ENCODE data around the gene MPPED1. TPM values are rescaled to one million over a fixed set of nuclear protein-coding genes. Genes with fewer than 3 reads are reported as not detected.

Gene MPPED1
- total and polyA plus RNA-seq, 4 donors = 0.89 to 6.5 (median 4.1) TPM

DNA sequence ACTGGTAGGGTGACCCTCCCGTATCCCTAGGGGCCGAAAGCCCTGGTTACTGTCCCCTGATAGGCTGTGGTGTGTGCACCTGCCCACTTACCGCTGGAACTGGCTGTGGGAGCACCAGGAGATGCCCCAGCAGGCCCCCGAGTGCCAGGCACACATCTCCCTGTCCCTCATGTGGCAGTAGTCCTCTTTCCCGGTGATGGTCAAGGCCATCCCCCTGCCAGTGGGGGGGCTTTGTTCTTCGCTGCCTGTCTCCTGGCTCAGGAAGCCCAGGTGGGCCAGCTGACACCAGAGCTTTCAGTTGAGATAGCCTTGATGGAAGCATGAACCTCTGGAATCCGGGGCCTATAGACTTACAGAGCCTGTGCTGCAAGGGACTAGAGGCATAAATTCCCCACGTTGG, 100.5 kb downstream of the MPPED1 start:
- no peaks in the 10 kb centered on the region for H3K27me3 ChIP-seq (ENCODE audit: control insufficient read depth in 4 of 4, insufficient read depth in 4 of 4, low read length in 3 of 4)
- no peak for DNase-seq (ENCODE audit: low spot score)

DNA sequence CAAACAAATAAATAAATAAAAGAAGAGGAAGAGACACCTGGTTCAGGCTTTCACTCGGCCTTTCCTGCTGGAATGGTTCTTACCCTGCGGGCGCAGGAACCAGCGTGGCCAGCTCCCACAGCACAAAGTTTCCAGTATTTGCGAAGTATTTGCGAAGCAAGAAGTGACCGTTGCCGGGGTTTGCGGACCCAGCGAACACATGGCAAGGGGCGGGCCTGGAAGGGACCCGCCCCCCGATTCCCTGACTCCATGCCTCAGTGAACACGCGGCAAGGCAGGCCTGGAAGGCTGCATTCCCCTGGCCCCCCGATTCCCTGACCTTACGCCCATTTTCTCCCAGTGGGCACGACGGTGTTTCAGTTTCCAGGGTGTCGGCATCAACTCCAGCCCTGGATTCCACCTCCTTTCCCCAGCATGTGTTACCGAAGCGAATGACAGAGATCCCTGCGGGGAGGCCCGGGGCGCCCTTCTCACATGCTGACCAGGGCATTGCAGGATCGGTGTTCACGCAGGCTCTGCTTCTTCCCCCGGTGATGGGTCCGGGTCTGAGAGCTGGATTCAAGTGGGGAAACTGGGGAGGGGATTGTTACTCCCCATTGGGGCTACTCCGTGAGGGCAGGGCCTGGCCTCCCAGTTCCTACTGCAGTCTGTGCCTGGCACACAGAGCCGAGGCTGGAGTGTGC, 102.8 kb downstream of the MPPED1 start:
- Histone ChIP-seq H3K4me3 (ENCODE audit: low read depth in 1 of 3, low read length in 3 of 3) (no peak overlapping the region), H3K36me3 (ENCODE audit: control insufficient read depth in 4 of 4, insufficient read depth in 3 of 4, low read depth in 1 of 4, low read length in 3 of 4) (no peaks in the 10 kb centered on the region), H3K27ac (ENCODE audit: low read depth in 1 of 2, low read length in 2 of 2) (no peak overlapping the region), H3K9me3 (ENCODE audit: control insufficient read depth in 4 of 4, low read length in 3 of 4) (no peaks in the 10 kb centered on the region), H3K27me3 (ENCODE audit: control insufficient read depth in 4 of 4, insufficient read depth in 4 of 4, low read length in 3 of 4) (no peaks in the 10 kb centered on the region), H3K4me1 (ENCODE audit: control insufficient read depth in 4 of 4, insufficient read depth in 4 of 4, low read length in 3 of 4) (no peaks in the 10 kb centered on the region), H3K9ac (ENCODE audit: low read depth in 1 of 2, low read length in 2 of 2) (no peak overlapping the region)
- TF ChIP-seq, protein P1, sequence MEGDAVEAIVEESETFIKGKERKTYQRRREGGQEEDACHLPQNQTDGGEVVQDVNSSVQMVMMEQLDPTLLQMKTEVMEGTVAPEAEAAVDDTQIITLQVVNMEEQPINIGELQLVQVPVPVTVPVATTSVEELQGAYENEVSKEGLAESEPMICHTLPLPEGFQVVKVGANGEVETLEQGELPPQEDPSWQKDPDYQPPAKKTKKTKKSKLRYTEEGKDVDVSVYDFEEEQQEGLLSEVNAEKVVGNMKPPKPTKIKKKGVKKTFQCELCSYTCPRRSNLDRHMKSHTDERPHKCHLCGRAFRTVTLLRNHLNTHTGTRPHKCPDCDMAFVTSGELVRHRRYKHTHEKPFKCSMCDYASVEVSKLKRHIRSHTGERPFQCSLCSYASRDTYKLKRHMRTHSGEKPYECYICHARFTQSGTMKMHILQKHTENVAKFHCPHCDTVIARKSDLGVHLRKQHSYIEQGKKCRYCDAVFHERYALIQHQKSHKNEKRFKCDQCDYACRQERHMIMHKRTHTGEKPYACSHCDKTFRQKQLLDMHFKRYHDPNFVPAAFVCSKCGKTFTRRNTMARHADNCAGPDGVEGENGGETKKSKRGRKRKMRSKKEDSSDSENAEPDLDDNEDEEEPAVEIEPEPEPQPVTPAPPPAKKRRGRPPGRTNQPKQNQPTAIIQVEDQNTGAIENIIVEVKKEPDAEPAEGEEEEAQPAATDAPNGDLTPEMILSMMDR (IDR thresholded peaks at IDR 0.05; ENCODE audit: low read depth, low read length, missing input control) = no peak
- TF ChIP-seq FOXA1 (IDR thresholded peaks at IDR 0.05) = no peak
- no peak for TF ChIP-seq RAD21 (IDR thresholded peaks at IDR 0.05)
- TF ChIP-seq, protein P2, sequence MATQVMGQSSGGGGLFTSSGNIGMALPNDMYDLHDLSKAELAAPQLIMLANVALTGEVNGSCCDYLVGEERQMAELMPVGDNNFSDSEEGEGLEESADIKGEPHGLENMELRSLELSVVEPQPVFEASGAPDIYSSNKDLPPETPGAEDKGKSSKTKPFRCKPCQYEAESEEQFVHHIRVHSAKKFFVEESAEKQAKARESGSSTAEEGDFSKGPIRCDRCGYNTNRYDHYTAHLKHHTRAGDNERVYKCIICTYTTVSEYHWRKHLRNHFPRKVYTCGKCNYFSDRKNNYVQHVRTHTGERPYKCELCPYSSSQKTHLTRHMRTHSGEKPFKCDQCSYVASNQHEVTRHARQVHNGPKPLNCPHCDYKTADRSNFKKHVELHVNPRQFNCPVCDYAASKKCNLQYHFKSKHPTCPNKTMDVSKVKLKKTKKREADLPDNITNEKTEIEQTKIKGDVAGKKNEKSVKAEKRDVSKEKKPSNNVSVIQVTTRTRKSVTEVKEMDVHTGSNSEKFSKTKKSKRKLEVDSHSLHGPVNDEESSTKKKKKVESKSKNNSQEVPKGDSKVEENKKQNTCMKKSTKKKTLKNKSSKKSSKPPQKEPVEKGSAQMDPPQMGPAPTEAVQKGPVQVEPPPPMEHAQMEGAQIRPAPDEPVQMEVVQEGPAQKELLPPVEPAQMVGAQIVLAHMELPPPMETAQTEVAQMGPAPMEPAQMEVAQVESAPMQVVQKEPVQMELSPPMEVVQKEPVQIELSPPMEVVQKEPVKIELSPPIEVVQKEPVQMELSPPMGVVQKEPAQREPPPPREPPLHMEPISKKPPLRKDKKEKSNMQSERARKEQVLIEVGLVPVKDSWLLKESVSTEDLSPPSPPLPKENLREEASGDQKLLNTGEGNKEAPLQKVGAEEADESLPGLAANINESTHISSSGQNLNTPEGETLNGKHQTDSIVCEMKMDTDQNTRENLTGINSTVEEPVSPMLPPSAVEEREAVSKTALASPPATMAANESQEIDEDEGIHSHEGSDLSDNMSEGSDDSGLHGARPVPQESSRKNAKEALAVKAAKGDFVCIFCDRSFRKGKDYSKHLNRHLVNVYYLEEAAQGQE (IDR thresholded peaks at IDR 0.05) = no peak
- TF ChIP-seq, protein P3, sequence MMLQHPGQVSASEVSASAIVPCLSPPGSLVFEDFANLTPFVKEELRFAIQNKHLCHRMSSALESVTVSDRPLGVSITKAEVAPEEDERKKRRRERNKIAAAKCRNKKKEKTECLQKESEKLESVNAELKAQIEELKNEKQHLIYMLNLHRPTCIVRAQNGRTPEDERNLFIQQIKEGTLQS (IDR thresholded peaks at IDR 0.05) = no peak
- TF ChIP-seq FOXA2 (IDR thresholded peaks at IDR 0.05) = no peak
- no peak for TF ChIP-seq TAF1 (conservative IDR thresholded peaks at IDR 0.05)
- no peak for TF ChIP-seq RXRA (IDR thresholded peaks at IDR 0.05)
- no peak for TF ChIP-seq JUND (IDR thresholded peaks at IDR 0.05)
- TF ChIP-seq NR2F2 (IDR thresholded peaks at IDR 0.05) = no peak
- TF ChIP-seq, protein P4, sequence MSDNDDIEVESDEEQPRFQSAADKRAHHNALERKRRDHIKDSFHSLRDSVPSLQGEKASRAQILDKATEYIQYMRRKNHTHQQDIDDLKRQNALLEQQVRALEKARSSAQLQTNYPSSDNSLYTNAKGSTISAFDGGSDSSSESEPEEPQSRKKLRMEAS (IDR thresholded peaks at IDR 0.05) = no peak
- no peak for TF ChIP-seq EGR1 (IDR thresholded peaks at IDR 0.05; ENCODE audit: low read depth in 2 of 2)
- no peak for TF ChIP-seq HNF4A (conservative IDR thresholded peaks at IDR 0.05)
- no peak for TF ChIP-seq GABPA (IDR thresholded peaks at IDR 0.05 in 1 of 2, conservative IDR thresholded peaks at IDR 0.05 in 1 of 2)
- TF ChIP-seq HNF4G (IDR thresholded peaks at IDR 0.05) = no peak
- TF ChIP-seq, protein P5, sequence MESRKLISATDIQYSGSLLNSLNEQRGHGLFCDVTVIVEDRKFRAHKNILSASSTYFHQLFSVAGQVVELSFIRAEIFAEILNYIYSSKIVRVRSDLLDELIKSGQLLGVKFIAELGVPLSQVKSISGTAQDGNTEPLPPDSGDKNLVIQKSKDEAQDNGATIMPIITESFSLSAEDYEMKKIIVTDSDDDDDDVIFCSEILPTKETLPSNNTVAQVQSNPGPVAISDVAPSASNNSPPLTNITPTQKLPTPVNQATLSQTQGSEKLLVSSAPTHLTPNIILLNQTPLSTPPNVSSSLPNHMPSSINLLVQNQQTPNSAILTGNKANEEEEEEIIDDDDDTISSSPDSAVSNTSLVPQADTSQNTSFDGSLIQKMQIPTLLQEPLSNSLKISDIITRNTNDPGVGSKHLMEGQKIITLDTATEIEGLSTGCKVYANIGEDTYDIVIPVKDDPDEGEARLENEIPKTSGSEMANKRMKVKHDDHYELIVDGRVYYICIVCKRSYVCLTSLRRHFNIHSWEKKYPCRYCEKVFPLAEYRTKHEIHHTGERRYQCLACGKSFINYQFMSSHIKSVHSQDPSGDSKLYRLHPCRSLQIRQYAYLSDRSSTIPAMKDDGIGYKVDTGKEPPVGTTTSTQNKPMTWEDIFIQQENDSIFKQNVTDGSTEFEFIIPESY (IDR thresholded peaks at IDR 0.05) = no peak
- no peak for TF ChIP-seq SP1 (IDR thresholded peaks at IDR 0.05)
- WGBS = 86% methylated on average over 31 of the region's 31 CpGs
- no peak for DNase-seq (ENCODE audit: low spot score)

More for the DNA sequence above, 100.5 kb downstream of the MPPED1 start:
- TF ChIP-seq SP1 (IDR thresholded peaks at IDR 0.05) (no peak), JUND (IDR thresholded peaks at IDR 0.05) (no peak)
- TF ChIP-seq, protein P4 (IDR thresholded peaks at IDR 0.05) = no peak
- TF ChIP-seq, protein P1 (IDR thresholded peaks at IDR 0.05; ENCODE audit: low read depth, low read length, missing input control) = no peak
- Histone ChIP-seq H3K27ac (ENCODE audit: low read depth in 1 of 2, low read length in 2 of 2) (no peak overlapping the region), H3K4me1 (ENCODE audit: control insufficient read depth in 4 of 4, insufficient read depth in 4 of 4, low read length in 3 of 4) (no peaks in the 10 kb centered on the region), H3K9me3 (ENCODE audit: control insufficient read depth in 4 of 4, low read length in 3 of 4) (no peaks in the 10 kb centered on the region), H3K36me3 (ENCODE audit: control insufficient read depth in 4 of 4, insufficient read depth in 3 of 4, low read depth in 1 of 4, low read length in 3 of 4) (peaks cover 0 to 4% (median 0%) of the 10 kb centered on the region in 4 donors), H3K4me3 (ENCODE audit: low read depth in 1 of 3, low read length in 3 of 3) (no peak overlapping the region), H3K9ac (ENCODE audit: low read depth in 1 of 2, low read length in 2 of 2) (no peak overlapping the region)
- WGBS = 81% methylated on average over 8 of the region's 8 CpGs

All from liver (tissue), 9 donors.